H9 (cell line): ENCODE results near the gene ZFPL1. TPM values are rescaled to one million over a fixed set of nuclear protein-coding genes. Genes with fewer than 3 reads are reported as not detected.
A peak's percentile ranks its signal among the peaks of the same experiment; 100 is the strongest.

Experiments used
- DNase-seq: peaks from one replicate; pipeline ENCODE4 v3.0.0-alpha.2; 2017
- H2AFZ ChIP-seq: one replicate; pipeline ENCODE4 v1.6.1; 2013; ENCODE audit warnings: mild to moderate bottlenecking, low read length, control low read depth, moderate library complexity
- H2AK5ac ChIP-seq: 2 replicates; pipeline ENCODE4 v1.6.1; 2013; ENCODE audit warnings: low read length, control low read depth, mixed read lengths; ENCODE audit not compliant: insufficient read length
- H2BK120ac ChIP-seq: one replicate; pipeline ENCODE4 v1.6.1; 2013; ENCODE audit warnings: low read depth, mild to moderate bottlenecking, low read length, control low read depth, inconsistent platforms; ENCODE audit not compliant: poor library complexity, severe bottlenecking
- H2BK12ac ChIP-seq: 2 replicates; pipeline ENCODE4 v1.6.1; 2013; ENCODE audit warnings: low read length, control low read depth, mixed read lengths, low read depth; ENCODE audit not compliant: insufficient read length
- H2BK15ac ChIP-seq: 2 replicates; pipeline ENCODE4 v1.6.1; 2013; ENCODE audit warnings: low read depth, low read length, control low read depth
- H2BK20ac ChIP-seq: one replicate; pipeline ENCODE4 v1.6.1; 2013; ENCODE audit warnings: low read depth, mild to moderate bottlenecking, low read length, control low read depth, inconsistent platforms; ENCODE audit not compliant: poor library complexity, severe bottlenecking
- H2BK5ac ChIP-seq: 2 replicates; pipeline ENCODE4 v1.6.1; 2013; ENCODE audit warnings: low read length, control low read depth, mixed read lengths; ENCODE audit not compliant: insufficient read length
- H3K14ac ChIP-seq: 2 replicates; pipeline ENCODE4 v1.6.1; 2013; ENCODE audit warnings: low read length, control low read depth; ENCODE audit not compliant: insufficient read depth
- H3K18ac ChIP-seq: 2 replicates; pipeline ENCODE4 v1.6.1; 2013; ENCODE audit warnings: low read depth, mild to moderate bottlenecking, mixed read lengths, low read length, control low read depth; ENCODE audit not compliant: insufficient read length
- H3K23ac ChIP-seq: 2 replicates; pipeline ENCODE4 v1.6.1; 2013; ENCODE audit warnings: low read length, control low read depth, mixed read lengths, low read depth; ENCODE audit not compliant: insufficient read length
- H3K23me2 ChIP-seq: 2 replicates; pipeline ENCODE4 v1.6.1; 2013; ENCODE audit warnings: low read depth, mild to moderate bottlenecking, mixed read lengths, low read length, control low read depth; ENCODE audit not compliant: insufficient read length, poor library complexity, severe bottlenecking
- H3K27ac ChIP-seq: 2 replicates; pipeline ENCODE4 v1.5.1; 2013; ENCODE audit warnings: low read length, control low read depth, mixed read lengths, low read depth; ENCODE audit not compliant: insufficient read length
- H3K27me3 ChIP-seq: 2 replicates; pipeline ENCODE4 v1.6.1; 2013; ENCODE audit warnings: low read length, control low read depth, inconsistent platforms; ENCODE audit not compliant: insufficient read depth
- H3K4ac ChIP-seq: 2 replicates; pipeline ENCODE4 v1.6.1; 2013; ENCODE audit warnings: low read depth, mild to moderate bottlenecking, control low read depth, inconsistent platforms, low read length, moderate library complexity
- H3K4me1 ChIP-seq: 2 replicates; pipeline ENCODE4 v1.6.1; 2013; ENCODE audit warnings: low read length, control low read depth, inconsistent platforms; ENCODE audit not compliant: insufficient read depth
- H3K4me2 ChIP-seq: 2 replicates; pipeline ENCODE4 v1.6.1; 2013; ENCODE audit warnings: low read length, control low read depth, mixed read lengths; ENCODE audit not compliant: insufficient read length, insufficient read depth
- H3K56ac ChIP-seq: 2 replicates; pipeline ENCODE4 v1.6.1; 2013; ENCODE audit warnings: low read depth, mild to moderate bottlenecking, mixed read lengths, low read length, control low read depth; ENCODE audit not compliant: insufficient read length
- H3K79me1 ChIP-seq: 2 replicates; pipeline ENCODE4 v1.6.1; 2013; ENCODE audit warnings: low read depth, mild to moderate bottlenecking, moderate library complexity, low read length, control low read depth, inconsistent platforms; ENCODE audit not compliant: insufficient read depth, poor library complexity, severe bottlenecking
- H3K79me2 ChIP-seq: 2 replicates; pipeline ENCODE4 v1.6.1; 2013; ENCODE audit warnings: low read length, control low read depth, inconsistent platforms; ENCODE audit not compliant: insufficient read depth
- H3K9ac ChIP-seq: 2 replicates; pipeline ENCODE4 v1.6.1; 2013; ENCODE audit warnings: low read length, control low read depth, mixed read lengths; ENCODE audit not compliant: insufficient read length; ENCODE audit errors: extremely low read depth
- H3K9me3 ChIP-seq: one replicate; pipeline ENCODE4 v1.6.1; 2013; ENCODE audit warnings: low read depth, low read length, inconsistent platforms; ENCODE audit not compliant: control insufficient read depth
- H3T11ph ChIP-seq: one replicate; pipeline ENCODE4 v1.6.1; 2013; ENCODE audit warnings: mild to moderate bottlenecking, low read length, control low read depth, inconsistent platforms
- H4K20me1 ChIP-seq: one replicate; pipeline ENCODE4 v1.6.1; 2013; ENCODE audit not compliant: control insufficient read depth, insufficient read length, insufficient read depth
- H4K5ac ChIP-seq: 2 replicates; pipeline ENCODE4 v1.6.1; 2013; ENCODE audit warnings: low read depth, mild to moderate bottlenecking, mixed read lengths, low read length, control low read depth; ENCODE audit not compliant: insufficient read length
- H4K8ac ChIP-seq: replicated peaks from 2 replicates; pipeline ENCODE4 v1.6.1; 2013; ENCODE audit warnings: low read length, control low read depth, mixed read lengths, low read depth; ENCODE audit not compliant: insufficient read length
- H4K91ac ChIP-seq: 2 replicates; pipeline ENCODE4 v1.6.1; 2013; ENCODE audit warnings: low read depth, mild to moderate bottlenecking, moderate library complexity, mixed read lengths, low read length, control low read depth; ENCODE audit not compliant: insufficient read length
- H3K27ac Mint-ChIP-seq, 3 experiments: 2 replicates in 2 of 3; 3 replicates in 1 of 3; pipeline ENCODE4 v1.8.0; 2020 to 2021; ENCODE audit warnings: mixed read lengths in 3 of 3, mild to moderate bottlenecking in 1 of 3, moderate library complexity in 1 of 3
- H3K27me3 Mint-ChIP-seq: 2 replicates; pipeline ENCODE4 v1.8.0; 2021; ENCODE audit warnings: low read depth, mild to moderate bottlenecking, moderate library complexity, mixed read lengths
- H3K36me3 Mint-ChIP-seq, 3 experiments: 2 replicates in 2 of 3; 3 replicates in 1 of 3; pipeline ENCODE4 v1.8.0; 2020 to 2021; ENCODE audit warnings: low read depth in 3 of 3, mixed read lengths in 3 of 3; ENCODE audit not compliant: insufficient read depth in 1 of 3
- H3K4me1 Mint-ChIP-seq, 2 experiments: 2 replicates each; pipeline ENCODE4 v1.8.0; 2020; ENCODE audit warnings: mixed read lengths in 2 of 2
- H3K4me3 Mint-ChIP-seq, 2 experiments: 2 replicates in 1 of 2; 3 replicates in 1 of 2; pipeline ENCODE4 v1.8.0; 2020 to 2021; ENCODE audit warnings: mild to moderate bottlenecking in 2 of 2, mixed read lengths in 2 of 2, moderate library complexity in 1 of 2
- H3K9me3 Mint-ChIP-seq, 2 experiments: 2 replicates in 1 of 2; 3 replicates in 1 of 2; pipeline ENCODE4 v1.8.0; 2020; ENCODE audit warnings: mild to moderate bottlenecking in 2 of 2, mixed read lengths in 2 of 2, moderate library complexity in 1 of 2
- total RNA-seq: library from RNA; stranded (reverse); gene quantifications from 2 replicates; pipeline ENCODE4 v1.2.1, GENCODE V29; 2021
- TF ChIP-seq, protein P1 (sequence below): fragments of 200-600 bp; sonication (generic); conservative IDR thresholded peaks from 3 replicates; pipeline ENCODE4 v1.8.0; 2021; ENCODE audit warnings: antibody characterized with exemption, mild to moderate bottlenecking

ZFPL1 gene
- total RNA-seq, 1 experiment from 2014 or later: 24.2 TPM

GRCh38 chr11:65119670-65119995 lies 35.6 kb downstream of the ZFPL1 start:
- no peak overlapping the region for H4K8ac ChIP-seq
- H3K27me3 Mint-ChIP-seq: peaks cover 1% of the 10 kb centered on the region; the same call in 1 of the 2 replicates
- no peak overlapping the region for H3K56ac ChIP-seq
- no peak overlapping the region for H2BK120ac ChIP-seq
- H3K79me2 ChIP-seq: peaks cover 9% of the 10 kb centered on the region; the same call in 1 of the 2 replicates
- peak overlapping the region in 1 of 2 experiments; percentile 100; a peak in 1 of 5 replicates for H3K4me3 Mint-ChIP-seq
- H3K14ac ChIP-seq: no peak overlapping the region
- H3K27ac Mint-ChIP-seq: peak overlapping the region in 1 of 3 experiments; percentile 62; a peak in 2 of 7 replicates
- H3K27ac ChIP-seq: no peak overlapping the region
- no peak overlapping the region for H2BK20ac ChIP-seq
- no peak for DNase-seq
- no peak overlapping the region for H3K18ac ChIP-seq
- peaks cover 3% of the 10 kb centered on the region for H3K79me1 ChIP-seq
- H3K4me1 Mint-ChIP-seq: peaks cover 6 to 21% of the 10 kb centered on the region in 2 experiments
- no peak overlapping the region for H3K23ac ChIP-seq
- no peaks in the 10 kb centered on the region for H3K9me3 Mint-ChIP-seq
- H3K4ac ChIP-seq: no peak overlapping the region
- peaks cover 30 to 67% (median 59%) of the 10 kb centered on the region in 3 experiments for H3K36me3 Mint-ChIP-seq
- no peak overlapping the region for H3K9ac ChIP-seq
- H3K4me2 ChIP-seq: no peak overlapping the region
- H3T11ph ChIP-seq: no peak overlapping the region
- no peaks in the 10 kb centered on the region for H4K20me1 ChIP-seq
- no peak overlapping the region for H4K5ac ChIP-seq
- H3K9me3 ChIP-seq: no peaks in the 10 kb centered on the region
- H2AFZ ChIP-seq: no peak overlapping the region
- H2AK5ac ChIP-seq: no peak overlapping the region
- H2BK15ac ChIP-seq: no peak overlapping the region
- H4K91ac ChIP-seq: no peak overlapping the region
- no peaks in the 10 kb centered on the region for H3K4me1 ChIP-seq
- TF ChIP-seq, protein P1, sequence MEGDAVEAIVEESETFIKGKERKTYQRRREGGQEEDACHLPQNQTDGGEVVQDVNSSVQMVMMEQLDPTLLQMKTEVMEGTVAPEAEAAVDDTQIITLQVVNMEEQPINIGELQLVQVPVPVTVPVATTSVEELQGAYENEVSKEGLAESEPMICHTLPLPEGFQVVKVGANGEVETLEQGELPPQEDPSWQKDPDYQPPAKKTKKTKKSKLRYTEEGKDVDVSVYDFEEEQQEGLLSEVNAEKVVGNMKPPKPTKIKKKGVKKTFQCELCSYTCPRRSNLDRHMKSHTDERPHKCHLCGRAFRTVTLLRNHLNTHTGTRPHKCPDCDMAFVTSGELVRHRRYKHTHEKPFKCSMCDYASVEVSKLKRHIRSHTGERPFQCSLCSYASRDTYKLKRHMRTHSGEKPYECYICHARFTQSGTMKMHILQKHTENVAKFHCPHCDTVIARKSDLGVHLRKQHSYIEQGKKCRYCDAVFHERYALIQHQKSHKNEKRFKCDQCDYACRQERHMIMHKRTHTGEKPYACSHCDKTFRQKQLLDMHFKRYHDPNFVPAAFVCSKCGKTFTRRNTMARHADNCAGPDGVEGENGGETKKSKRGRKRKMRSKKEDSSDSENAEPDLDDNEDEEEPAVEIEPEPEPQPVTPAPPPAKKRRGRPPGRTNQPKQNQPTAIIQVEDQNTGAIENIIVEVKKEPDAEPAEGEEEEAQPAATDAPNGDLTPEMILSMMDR: no peak
- peaks cover 12% of the 10 kb centered on the region for H3K23me2 ChIP-seq
- no peak overlapping the region for H2BK5ac ChIP-seq
- no peak overlapping the region for H2BK12ac ChIP-seq
- H3K27me3 ChIP-seq: no peaks in the 10 kb centered on the region
